MV-4-11 (cell line): ENCODE data around the gene LENG1.

Source experiments
- DNase-seq: peaks from one replicate; lab custom pipeline; 2025; lab: John Stamatoyannopoulos, UW

LENG1 gene

DNA sequence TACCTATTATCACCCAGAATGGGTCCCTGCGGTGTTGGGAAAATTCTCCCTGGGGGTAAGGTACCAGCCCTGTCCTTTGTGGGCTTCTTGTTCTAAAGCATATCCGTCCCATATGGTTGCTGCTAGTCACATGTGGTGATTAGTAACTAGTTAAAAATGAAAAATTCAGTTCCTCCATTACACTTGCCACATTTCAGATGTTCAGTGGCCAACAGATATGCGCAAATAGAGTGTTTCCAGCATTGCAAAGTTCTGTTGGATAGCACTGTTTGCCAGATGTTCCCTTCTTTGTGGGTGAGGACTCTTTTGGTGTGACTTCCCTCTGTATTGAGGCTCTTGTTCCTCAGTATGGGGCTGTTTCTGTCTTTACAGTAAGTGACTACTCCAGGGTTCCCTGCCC is 18.2 kb downstream of the LENG1 start:
- peak; percentile 38 for DNase-seq

DNA sequence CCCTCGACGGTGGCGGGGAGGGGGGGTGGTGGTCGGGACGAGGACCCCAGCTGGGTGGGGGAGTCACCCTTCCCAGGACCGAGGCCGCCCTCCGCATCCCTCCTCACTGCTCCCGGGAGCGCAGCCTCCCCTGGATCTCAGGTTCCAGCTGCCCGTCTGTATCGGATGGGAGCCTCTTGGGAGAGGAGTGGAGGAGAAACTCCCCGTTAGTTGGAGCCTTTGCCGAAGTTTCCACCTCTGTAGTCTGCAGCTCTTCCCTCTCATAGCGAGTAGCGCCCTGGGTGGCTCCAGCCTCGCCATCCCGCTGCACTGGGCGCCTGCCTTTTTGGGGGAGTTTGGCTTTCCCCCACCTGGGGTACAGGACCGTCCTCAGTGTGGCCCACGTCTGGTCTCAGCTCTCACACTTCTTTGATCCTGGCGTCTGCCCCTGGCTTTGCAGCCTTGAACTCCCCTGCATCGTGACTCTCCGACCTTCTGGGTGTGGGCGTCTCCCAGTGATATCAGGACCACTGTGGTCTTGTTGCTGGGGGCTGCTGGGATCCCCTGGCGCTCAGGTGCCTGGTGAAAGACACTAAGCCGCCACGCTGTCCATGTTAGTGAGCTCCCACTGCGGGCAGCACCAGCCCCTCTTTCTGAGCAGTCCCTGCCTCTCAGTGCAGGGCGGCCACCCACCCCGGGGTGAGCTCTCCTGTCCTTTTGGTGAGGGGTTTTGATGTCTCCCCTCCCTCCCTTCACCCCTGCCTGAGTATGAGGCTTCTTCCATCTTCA is 20.8 kb downstream of the LENG1 start:
- no peak for DNase-seq

DNA sequence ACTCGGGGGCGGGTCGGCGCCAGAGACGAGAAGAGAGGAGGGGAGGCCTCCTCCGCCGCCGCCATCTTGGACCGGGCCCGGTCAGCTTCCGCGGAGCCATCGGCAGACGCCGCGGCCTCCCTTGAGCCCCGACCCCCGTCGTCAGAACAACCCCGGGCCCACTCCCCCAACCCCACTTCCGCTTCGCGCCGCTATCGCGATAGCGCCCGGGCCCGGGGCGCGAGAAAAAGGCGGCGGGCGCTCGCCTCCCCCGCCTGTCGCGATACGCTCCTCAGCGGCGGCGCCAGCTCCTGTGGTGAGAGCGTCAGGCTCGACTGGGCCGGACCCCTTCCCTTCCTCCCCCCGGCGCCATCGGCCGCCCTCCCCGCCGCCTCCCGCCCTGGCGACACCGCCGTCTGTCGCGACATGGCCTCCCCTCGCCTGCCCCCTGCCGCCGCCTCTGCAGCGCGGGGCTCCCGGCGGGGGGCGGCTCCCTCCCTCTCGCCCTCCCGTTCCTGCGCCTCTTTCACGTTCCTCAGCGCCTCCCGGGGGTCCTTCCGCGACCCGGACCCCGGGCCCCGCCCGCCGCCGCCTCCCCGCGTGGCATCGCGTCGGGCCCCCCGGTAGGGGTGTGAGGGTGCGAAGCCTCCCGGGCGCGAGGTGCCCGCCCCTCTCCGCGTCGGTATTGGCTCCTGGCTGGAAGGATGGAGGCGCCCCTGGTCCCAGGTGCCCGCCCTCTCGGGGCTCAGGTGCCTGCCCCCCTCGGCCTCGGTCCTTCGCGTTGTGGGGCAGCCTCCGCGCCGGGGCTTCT is 21.6 kb downstream of the LENG1 start, which contains the start of gene CNOT3:
TSS of gene CNOT3 (plus strand) at position 64 of the 790 bp plus-strand sequence. CDS start 5,217 bp downstream, outside the sequence.
- no peak for DNase-seq

DNA sequence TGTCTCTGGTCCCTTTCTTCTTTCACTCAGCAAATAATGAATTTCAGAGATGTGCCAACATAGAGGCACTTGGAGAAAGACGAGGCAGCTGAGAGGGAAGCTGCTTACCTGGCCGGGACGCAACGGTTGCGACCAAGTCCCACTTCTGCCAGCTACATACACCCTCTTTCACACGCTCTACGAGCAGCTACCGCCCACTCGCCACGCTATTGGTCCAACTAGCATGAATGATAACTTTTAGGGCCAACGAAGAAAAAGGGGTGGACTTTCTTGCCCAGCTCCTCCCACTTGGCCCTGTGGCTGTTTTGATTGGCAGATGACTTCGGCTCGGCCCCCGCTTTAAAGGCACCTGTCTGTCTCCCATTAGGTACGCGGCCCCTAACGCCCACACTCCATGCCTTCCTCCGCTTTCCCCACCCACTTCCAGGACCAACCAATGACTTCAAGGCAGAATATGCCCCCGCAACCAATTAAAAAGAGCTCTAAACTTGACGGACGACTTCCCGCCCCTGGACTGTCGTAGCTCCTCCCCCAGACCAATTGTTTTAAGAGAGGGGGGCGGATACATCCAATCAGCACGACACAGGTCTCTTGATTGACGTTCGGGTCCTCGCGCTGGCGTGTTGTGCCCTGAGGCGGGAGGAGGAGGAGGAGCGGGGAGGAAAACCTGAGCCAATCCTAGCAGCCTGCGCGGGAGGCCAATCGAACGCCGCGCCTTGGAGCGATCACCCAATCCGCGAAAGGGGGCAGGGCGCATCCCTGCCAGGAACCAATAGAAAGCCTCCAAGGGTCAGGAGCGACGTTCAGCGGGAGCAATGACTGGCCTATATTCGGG is 22.4 kb downstream of the LENG1 start:
- DNase-seq: peak; percentile 100

DNA sequence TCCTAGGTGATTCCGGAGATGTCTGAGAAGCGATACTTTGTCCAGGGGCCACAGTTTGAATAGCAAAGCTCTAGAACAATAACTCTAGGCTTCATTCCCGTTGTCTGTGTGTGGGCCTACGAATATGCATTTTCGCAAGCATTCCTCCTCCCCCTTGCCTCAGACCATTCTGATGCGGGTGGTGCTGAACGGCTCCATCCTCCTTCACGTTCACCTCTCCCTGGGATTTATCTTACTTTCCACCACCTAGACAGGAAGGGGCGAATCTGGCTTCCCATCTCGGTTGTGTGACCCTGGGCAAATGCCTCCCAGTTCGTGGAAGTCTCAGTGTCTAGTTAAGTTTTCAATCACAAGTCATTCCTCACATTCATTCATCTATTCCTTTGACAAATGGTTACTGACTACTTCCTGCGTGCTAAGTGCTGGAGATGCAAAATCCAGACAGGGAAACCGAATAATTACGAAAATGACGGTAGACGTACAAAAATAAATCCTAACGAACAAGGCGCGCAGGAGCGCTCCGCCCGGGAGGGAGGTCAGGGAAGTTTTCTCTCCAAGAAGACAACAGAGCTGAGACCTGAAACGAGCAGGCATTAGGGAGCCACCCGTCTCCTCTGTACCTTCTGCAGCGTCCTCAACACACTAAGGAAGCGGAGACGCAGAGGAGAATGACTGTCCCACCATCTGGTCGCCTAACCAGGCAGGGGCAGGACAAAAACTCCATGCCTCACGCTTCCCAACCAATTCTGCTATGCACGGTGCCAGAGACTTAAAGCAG is 23.2 kb downstream of the LENG1 start:
- no peak for DNase-seq

DNA sequence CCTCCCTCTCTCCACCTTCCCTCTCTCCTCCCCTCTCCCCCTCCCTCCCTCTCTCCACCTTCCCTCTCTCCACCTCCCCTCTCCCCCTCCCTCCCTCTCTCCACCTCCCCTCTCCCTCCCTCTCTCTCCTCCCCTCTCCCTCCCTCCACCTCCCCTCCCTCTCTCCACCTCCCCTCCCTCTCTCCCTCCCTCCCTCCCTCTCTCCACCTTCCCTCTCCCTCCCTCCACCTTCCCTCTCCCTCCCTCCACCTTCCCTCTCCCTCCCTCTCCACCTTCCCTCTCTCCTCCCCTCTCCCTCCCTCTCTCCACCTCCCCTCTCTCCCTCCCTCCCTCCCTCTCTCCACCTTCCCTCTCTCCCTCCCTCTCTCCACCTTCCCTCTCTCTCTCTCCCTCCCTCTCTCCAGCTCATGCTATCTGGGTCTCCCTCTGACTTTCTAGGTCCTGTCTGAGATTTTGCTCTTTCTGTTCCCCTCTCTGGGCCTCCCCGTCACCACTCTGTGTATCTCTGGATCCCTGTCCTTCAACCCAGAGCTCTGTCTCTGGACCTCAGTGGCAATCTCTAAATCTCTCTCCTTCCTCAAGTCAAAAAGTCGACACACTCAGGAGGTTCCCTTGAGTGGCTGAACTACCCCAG is 25.4 kb downstream of the LENG1 start:
- no peak for DNase-seq

DNA sequence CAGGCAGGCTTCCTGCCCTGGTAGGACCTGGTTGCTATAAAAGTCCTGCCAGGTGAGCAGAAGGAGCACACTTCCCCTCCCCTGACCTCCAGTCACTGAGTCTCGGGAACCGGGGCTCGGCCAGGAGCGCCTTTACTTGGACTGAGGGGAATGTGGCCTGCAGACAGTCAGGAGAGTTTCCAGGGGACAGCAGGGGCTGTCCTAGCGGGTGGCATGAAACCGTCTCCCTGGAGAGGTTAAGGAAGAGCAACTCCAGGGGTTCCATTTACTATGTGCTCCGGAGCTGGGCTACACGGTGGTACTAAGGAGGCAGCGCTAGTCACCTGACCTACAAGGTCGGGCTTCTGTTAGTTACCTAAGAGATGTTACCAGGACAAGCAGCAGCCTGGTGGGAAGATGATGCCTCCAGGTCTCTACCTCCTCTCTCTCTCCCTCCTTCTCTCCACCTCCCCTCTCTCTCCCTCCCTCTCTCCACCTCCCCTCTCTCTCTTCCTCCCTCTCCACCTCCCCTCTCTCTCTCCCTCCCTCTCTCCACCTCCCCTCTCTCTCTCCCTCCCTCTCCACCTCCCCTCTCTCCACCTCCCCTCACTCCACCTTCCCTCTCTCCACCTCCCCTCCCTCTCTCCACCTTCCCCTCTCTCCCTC is 26.1 kb downstream of the LENG1 start:
- DNase-seq: peak; percentile 49

DNA sequence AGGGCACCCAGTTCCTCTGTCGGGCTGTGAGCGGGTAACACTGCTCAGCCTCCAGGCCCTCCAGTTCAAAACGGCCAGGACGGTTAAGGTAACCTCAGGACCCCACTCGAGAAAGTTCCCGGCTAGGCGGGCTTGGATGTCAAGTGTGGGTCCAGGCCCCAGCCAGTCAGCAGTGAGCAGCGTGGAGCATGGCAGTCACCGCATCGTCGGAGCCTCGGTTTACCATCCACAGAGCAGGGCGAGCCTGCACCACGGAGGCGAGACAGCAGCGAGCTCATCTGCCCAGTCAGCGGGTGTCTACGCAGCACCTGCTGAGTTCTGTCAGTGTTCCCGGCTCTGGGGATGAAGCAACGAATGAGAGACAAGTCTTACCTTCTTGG is 29.9 kb downstream of the LENG1 start:
- no peak for DNase-seq

DNA sequence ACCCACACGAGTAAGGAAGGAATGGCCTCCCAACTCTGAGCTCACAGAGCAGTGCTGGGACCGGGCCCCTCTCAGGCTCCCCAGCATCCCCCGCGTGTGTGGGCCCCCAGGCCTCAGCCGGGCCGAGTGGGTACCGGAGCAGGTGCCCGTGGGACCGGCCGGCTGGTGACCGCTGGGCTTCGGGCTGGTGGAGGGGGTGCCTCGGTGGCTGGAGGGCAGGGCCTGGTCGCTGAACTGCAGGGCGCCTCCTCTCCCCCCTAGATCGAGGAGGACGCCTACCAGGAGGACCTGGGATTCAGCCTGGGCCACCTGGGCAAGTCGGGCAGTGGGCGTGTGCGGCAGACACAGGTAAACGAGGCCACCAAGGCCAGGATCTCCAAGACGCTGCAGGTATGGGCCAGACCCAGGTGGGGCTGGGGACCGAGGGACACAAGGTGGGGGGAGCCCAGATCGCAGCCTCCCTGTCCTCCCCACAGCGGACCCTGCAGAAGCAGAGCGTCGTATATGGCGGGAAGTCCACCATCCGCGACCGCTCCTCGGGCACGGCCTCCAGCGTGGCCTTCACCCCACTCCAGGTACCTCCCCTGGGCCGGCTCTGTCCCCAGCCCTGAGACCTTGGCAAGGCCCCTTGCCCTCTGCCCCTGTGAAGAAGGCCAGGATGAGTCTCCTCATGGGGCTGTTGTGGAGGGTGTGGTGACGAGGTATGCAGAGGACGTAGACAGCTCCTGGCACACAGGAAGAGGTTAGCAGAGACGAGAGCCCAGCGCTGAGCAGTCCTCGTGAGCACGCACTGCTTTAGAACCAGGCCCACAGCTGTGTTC is 30.5 kb downstream of the LENG1 start:
- no peak for DNase-seq

DNA sequence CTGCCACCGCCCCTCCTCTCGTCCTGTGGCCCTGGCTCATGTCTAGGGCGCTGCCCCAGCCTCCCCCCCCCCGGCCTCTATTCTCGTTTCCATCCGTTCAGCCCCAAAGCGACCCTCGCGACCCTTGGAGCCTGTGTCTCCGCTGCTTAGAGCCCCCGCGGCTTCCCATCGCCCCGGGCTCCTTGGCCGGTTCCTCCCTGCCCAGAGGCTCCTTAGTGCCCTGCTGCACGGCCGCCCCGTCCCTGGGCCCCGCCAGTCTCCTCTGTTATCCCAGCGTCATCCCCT is 31.1 kb downstream of the LENG1 start:
- no peak for DNase-seq

DNA sequence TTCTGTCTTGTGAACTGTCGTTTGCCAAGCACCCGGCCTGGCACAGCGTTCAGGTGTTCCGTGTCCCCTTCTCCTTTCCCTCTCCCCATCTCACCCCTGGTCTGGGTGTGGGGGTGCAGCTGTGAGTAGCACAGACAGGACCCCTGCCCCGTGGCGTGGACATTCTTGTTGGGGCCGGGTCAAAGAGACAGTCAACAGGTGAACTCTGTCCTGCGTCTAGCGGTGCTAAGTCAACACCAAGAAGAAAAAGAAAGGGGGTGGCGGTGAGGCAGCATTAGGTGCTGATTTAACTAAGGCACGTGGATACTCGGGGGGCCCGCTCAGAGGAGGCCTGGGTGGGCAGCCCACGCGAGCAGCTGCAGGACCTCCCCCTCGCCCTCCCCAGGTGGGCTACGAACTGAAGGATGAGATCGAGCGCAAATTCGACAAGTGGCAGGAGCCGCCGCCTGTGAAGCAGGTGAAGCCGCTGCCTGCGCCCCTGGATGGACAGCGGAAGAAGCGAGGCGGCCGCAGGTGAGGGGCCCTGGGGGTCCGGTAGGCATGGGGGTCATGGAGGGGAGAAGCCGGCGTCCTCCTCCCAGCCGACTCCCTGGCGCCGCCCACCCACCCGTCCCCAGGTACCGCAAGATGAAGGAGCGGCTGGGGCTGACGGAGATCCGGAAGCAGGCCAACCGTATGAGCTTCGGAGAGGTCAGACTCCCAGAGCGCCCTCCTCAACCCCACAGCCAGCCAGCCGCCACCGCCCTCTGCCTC is 31.7 kb downstream of the LENG1 start:
- no peak for DNase-seq

DNA sequence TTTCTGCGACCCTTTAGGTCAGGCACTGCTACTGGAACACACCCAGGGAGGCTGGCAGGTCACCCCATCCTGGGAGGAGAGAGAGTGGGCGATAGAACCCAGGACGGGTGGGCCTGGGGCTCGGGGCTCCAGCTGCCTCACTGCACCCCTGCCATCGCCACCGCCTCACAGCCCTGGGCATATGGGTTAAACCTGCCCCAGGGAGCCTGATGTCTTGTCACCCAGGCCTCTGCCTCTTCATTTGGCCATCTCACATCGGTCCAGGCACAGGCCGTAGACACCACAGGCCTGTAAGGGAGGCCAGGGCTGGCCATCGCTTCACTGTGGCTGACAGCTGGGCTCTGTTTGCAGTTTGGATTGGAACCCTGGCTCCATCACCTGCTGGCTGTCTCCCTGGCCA is 33.8 kb downstream of the LENG1 start:
- DNase-seq: no peak

DNA sequence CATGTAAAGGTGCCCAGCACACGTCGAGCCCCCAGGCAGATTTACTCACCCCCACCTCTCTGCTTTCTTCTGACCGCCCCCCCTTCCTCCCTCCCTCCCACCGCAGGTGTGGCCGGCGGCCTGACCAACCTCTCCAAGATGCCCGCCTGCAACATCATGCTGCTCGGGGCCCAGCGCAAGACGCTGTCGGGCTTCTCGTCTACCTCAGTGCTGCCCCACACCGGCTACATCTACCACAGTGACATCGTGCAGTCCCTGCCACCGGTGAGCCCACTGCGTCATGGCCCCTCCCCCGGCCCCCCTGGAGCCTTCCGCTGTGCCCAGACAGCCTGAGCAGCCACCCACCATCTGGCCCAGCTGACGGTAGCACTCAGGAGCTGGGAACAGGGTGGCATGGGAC is 35.1 kb downstream of the LENG1 start:
- DNase-seq: no peak

DNA sequence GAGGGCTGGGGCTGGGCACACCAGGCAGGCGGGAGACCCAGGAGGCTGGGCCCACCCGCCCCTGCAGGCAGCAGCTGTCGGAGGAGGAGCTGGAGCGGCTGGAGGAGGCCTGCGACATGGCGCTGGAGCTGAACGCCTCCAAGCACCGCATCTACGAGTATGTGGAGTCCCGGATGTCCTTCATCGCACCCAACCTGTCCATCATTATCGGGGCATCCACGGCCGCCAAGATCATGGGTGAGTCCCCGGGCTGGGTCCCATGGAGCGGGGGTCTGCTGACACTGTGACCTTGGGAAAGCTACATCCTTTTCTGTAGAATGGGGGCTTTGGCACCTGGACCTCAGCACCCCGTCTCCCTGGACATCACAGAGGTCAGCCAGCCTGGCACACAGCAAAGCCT is 35.8 kb downstream of the LENG1 start:
- DNase-seq: no peak

DNA sequence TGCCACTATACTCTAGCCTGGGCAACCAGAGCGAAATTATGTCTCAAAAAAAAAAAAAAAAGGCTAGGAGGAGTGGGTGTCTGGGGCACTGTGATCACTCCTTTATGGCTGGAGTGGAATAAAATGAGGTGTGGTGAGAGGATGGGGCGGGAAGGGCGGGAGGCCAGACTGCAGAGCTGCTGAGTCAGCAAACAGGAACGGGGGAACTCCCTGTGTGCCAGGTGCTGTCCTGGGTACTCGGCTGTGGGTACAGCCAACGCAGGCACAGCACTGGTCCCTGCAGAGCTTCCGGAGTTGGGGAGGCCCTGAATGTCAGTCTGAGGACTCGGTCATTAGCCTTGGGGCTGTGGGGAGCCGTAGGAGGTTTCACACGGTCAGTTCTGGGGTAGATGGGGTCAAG is 38.3 kb downstream of the LENG1 start:
- no peak for DNase-seq

DNA sequence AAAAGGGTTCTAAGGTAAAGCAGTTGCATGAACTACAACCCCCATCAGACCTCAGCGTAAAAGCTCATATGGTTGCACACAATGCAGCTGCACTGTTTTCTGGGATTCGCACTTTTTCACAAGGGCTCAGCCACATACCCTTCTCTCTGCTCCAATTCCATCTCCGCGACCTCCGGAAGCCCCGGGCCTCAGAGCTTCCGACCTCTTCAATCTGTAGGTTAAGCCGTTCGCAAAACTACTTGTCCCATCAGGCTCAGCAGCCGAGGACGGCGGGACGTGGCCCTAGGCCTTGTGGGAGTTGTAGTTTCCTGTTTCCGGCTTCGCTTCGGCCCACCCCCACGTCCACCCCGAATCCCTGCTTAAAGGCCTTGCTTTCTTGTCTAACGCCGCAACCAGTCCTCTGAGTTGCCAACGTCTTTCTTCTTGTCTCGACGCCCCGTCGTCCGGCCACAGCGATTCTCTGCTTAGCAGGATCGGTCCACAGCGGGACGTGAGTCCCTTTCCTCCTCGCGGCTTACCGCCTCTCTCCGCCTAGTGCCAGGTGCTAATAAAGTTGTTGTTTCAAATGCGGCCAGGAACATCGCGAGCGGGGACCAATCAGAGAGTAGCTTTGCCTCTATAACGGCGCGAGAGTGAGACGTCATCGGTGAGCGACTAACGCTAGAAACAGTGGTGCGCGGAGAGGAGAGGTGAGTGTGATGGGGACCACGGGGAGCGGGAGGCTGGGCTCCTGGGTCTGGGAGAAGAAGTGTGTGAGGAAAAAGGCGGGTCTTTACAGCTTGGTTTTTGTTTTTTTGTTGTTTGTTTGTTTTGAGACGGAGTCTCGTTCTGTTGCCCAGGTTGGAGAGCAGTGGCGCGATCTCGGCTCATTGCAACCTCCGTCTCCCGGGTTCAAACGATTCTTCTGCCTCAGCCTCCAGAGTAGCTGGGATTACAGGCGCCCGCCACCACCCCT is 44.1 kb downstream of the LENG1 start, which contains the start of the genes PRPF31 and TFPT:
TSS of gene PRPF31 (plus strand) at position 646 of the 955 bp plus-strand sequence. CDS start 2,525 bp downstream, outside the sequence.
TSS of gene TFPT (minus strand) at position 549 of the 955 bp plus-strand sequence. CDS start at position 161, 388 bp downstream.
- DNase-seq: peak; percentile 98

DNA sequence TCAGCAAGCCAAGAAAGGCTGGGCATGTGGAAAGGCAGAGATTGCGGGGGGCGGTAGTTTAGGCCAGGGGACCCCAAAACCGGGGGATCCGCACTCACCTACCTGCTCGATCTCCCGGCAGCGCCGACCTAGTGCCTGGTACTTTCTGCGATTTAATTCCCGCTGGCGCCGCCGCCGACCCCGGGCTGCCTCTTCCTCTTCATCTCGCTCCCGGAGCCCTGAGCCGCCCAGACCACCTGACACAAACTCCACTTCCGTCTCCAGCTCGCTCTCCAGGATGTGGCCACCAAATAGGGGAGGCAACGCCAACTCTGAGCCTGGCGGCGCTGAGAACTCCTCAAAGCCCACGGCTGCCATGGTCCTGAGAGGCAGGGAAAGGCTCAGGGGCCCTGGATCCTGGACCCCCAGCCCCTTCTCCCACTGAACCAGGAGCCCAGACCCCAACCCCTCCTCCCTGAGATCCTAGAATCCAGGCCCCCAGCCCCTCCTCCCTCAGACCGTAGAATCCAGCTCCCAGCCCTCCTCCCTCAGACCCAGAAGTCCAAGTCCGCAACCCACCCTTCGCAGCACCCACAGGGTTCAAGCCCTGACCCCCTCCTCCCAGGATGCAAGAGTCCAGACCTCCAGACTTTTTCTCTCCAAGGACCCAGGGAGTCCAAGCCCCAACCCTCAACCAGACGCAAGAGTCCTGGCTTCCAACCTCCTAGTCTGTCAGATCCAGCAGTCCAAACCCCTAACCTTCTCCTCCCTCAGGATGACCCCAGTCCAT is 45.0 kb downstream of the LENG1 start:
- DNase-seq: peak; percentile 79
